Measurements from ENCODE around the gene ARAP2. TPM values are rescaled to one million over a fixed set of nuclear protein-coding genes. Genes with fewer than 3 reads are reported as not detected.

The ARAP2 gene
- total and polyA plus RNA-seq, 2 of the 13 experiments (the other 11 are each of a cell fraction or from before 2014, with no cell fraction given) = 0.37 to 1.4 TPM

DNA sequence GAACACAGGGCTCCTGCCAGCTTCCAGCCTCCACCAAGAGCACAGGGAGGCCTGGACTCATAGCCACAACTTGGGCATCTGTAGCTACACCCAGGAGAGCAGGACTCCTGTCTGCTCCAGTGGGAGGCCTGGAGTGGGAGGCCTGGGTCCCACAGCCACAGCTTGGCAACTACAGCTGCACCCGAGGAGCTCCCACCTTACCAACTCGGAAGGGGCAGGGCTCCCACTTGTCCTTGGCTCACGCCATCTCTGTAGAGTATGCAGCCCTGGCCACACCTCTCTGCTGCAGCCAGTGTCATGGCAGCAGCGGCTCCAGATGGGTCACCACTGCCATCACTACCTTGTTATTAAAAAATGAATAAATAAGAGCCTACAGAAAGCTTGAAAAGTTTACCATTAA, 45.5 kb downstream of the ARAP2 start (continued):
- no peak for TF ChIP-seq HNF4A (CRISPR knock-in tag; IDR thresholded peaks at IDR 0.05)
- TF ChIP-seq ZKSCAN8 (CRISPR knock-in tag; IDR thresholded peaks at IDR 0.05; ENCODE audit: borderline replicate concordance) = no peak
- TF ChIP-seq AKAP8 (CRISPR knock-in tag; IDR thresholded peaks at IDR 0.05) = no peak
- TF ChIP-seq, protein P1, sequence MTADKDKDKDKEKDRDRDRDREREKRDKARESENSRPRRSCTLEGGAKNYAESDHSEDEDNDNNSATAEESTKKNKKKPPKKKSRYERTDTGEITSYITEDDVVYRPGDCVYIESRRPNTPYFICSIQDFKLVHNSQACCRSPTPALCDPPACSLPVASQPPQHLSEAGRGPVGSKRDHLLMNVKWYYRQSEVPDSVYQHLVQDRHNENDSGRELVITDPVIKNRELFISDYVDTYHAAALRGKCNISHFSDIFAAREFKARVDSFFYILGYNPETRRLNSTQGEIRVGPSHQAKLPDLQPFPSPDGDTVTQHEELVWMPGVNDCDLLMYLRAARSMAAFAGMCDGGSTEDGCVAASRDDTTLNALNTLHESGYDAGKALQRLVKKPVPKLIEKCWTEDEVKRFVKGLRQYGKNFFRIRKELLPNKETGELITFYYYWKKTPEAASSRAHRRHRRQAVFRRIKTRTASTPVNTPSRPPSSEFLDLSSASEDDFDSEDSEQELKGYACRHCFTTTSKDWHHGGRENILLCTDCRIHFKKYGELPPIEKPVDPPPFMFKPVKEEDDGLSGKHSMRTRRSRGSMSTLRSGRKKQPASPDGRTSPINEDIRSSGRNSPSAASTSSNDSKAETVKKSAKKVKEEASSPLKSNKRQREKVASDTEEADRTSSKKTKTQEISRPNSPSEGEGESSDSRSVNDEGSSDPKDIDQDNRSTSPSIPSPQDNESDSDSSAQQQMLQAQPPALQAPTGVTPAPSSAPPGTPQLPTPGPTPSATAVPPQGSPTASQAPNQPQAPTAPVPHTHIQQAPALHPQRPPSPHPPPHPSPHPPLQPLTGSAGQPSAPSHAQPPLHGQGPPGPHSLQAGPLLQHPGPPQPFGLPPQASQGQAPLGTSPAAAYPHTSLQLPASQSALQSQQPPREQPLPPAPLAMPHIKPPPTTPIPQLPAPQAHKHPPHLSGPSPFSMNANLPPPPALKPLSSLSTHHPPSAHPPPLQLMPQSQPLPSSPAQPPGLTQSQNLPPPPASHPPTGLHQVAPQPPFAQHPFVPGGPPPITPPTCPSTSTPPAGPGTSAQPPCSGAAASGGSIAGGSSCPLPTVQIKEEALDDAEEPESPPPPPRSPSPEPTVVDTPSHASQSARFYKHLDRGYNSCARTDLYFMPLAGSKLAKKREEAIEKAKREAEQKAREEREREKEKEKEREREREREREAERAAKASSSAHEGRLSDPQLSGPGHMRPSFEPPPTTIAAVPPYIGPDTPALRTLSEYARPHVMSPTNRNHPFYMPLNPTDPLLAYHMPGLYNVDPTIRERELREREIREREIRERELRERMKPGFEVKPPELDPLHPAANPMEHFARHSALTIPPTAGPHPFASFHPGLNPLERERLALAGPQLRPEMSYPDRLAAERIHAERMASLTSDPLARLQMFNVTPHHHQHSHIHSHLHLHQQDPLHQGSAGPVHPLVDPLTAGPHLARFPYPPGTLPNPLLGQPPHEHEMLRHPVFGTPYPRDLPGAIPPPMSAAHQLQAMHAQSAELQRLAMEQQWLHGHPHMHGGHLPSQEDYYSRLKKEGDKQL (CRISPR knock-in tag; IDR thresholded peaks at IDR 0.05; ENCODE audit: low read depth) = no peak
- no peak for TF ChIP-seq GATA4 (IDR thresholded peaks at IDR 0.05; ENCODE audit: borderline replicate concordance, low read depth)
- no peak for TF ChIP-seq ZNF775 (CRISPR knock-in tag; IDR thresholded peaks at IDR 0.05; ENCODE audit: borderline replicate concordance)
- no peak for TF ChIP-seq ZBTB44 (CRISPR knock-in tag; IDR thresholded peaks at IDR 0.05)
- TF ChIP-seq, protein P2, sequence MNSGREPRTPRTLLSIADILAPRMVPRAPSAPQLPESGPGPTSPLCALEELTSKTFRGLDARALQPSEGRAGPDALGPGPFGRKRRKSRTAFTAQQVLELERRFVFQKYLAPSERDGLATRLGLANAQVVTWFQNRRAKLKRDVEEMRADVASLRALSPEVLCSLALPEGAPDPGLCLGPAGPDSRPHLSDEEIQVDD (CRISPR knock-in tag; IDR thresholded peaks at IDR 0.05; ENCODE audit: borderline replicate concordance) = no peak
- no peak for TF ChIP-seq ZBTB7A (CRISPR knock-in tag; IDR thresholded peaks at IDR 0.05)
- TF ChIP-seq, protein P3, sequence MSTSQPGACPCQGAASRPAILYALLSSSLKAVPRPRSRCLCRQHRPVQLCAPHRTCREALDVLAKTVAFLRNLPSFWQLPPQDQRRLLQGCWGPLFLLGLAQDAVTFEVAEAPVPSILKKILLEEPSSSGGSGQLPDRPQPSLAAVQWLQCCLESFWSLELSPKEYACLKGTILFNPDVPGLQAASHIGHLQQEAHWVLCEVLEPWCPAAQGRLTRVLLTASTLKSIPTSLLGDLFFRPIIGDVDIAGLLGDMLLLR (CRISPR knock-in tag; IDR thresholded peaks at IDR 0.05) = no peak
- no peak for TF ChIP-seq DBP (CRISPR knock-in tag; IDR thresholded peaks at IDR 0.05; ENCODE audit: not compliant biosample characterization)
- TF ChIP-seq CBFB (CRISPR knock-in tag; IDR thresholded peaks at IDR 0.05) = no peak
- TF ChIP-seq ZNF350 (CRISPR knock-in tag; IDR thresholded peaks at IDR 0.05; ENCODE audit: borderline replicate concordance, low read depth) = no peak
- no peak for TF ChIP-seq ZFP91 (CRISPR knock-in tag; IDR thresholded peaks at IDR 0.05; ENCODE audit: borderline replicate concordance)
- no peak for TF ChIP-seq HOXA9 (CRISPR knock-in tag; IDR thresholded peaks at IDR 0.05; ENCODE audit: borderline replicate concordance)
